ENCODE measurements around the gene ZNF410. TPM values are rescaled to one million over a fixed set of nuclear protein-coding genes. Genes with fewer than 3 reads are reported as not detected.

ZNF410 gene
- total RNA-seq, 1 experiment from 2014 or later: 28.1 TPM

GRCh38 chr14:73935666-73936065 is 49.0 kb downstream of the ZNF410 start:
- Histone ChIP-seq H3K23me2 (ENCODE audit: insufficient read length, low read depth, low read length, poor library complexity, severe bottlenecking) (no peaks in the 10 kb centered on the region), H3K14ac (ENCODE audit: insufficient read depth, low read length) (no peak overlapping the region), H2AFZ (ENCODE audit: low read length) (no peak overlapping the region), H3K9me3 (ENCODE audit: control insufficient read depth, low read depth, low read length) (no peaks in the 10 kb centered on the region), H3T11ph (ENCODE audit: low read length) (no peak overlapping the region), H3K4ac (ENCODE audit: low read depth, low read length) (no peak overlapping the region), H3K79me2 (ENCODE audit: insufficient read depth, low read length) (no peaks in the 10 kb centered on the region), H2BK12ac (ENCODE audit: insufficient read length, low read depth, low read length) (no peak overlapping the region), H3K18ac (ENCODE audit: insufficient read length, low read depth, low read length) (no peak overlapping the region), H4K91ac (ENCODE audit: insufficient read length, low read depth, low read length) (no peak overlapping the region), H2BK120ac (ENCODE audit: low read depth, low read length, poor library complexity, severe bottlenecking) (no peak overlapping the region), H2AK5ac (ENCODE audit: insufficient read length, low read length) (no peak overlapping the region), H3K27ac (ENCODE audit: insufficient read length, low read depth, low read length) (no peak overlapping the region), H2BK20ac (ENCODE audit: low read depth, low read length, poor library complexity, severe bottlenecking) (no peak overlapping the region), H3K56ac (ENCODE audit: insufficient read length, low read depth, low read length) (no peak overlapping the region), H4K5ac (ENCODE audit: insufficient read length, low read depth, low read length) (no peak overlapping the region), H3K9ac (ENCODE audit: extremely low read depth, insufficient read length, low read length) (no peak overlapping the region), H2BK5ac (ENCODE audit: insufficient read length, low read length) (no peak overlapping the region), H3K4me2 (ENCODE audit: insufficient read depth, insufficient read length, low read length) (no peak overlapping the region), H3K27me3 (ENCODE audit: insufficient read depth, low read length) (no peaks in the 10 kb centered on the region), H4K20me1 (ENCODE audit: control insufficient read depth, insufficient read depth, insufficient read length) (no peaks in the 10 kb centered on the region), H3K23ac (ENCODE audit: insufficient read length, low read depth, low read length) (no peak overlapping the region), H4K8ac (replicated peaks; ENCODE audit: insufficient read length, low read depth, low read length) (no peak overlapping the region), H2BK15ac (ENCODE audit: low read depth, low read length) (no peak overlapping the region), H3K4me1 (ENCODE audit: insufficient read depth, low read length) (no peaks in the 10 kb centered on the region), H3K79me1 (ENCODE audit: insufficient read depth, low read depth, low read length, poor library complexity, severe bottlenecking) (no peaks in the 10 kb centered on the region)
- H3K4me1 Mint-ChIP-seq: no peaks in the 10 kb centered on the region
- no peak overlapping the region; a peak in 1 of 7 replicates for H3K27ac Mint-ChIP-seq
- no peaks in the 10 kb centered on the region for H3K27me3 Mint-ChIP-seq (ENCODE audit: low read depth)
- peaks cover 0 to 23% (median 13%) of the 10 kb centered on the region in 3 experiments; a peak in 5 of 7 replicates for H3K36me3 Mint-ChIP-seq (ENCODE audit: insufficient read depth in 1 of 3, low read depth in 3 of 3)
- H3K4me3 Mint-ChIP-seq: no peak overlapping the region
- TF ChIP-seq CTCF (conservative IDR thresholded peaks at IDR 0.05): peak; percentile 55
- H3K9me3 Mint-ChIP-seq: no peaks in the 10 kb centered on the region
- WGBS (ENCODE audit: extremely low coverage, insufficient read length, low lambda C conversion rate): no CpG with 5 or more reads among the region's 2 CpGs
- DNase-seq: no peak
